GM15510 (cell line): Measurements from ENCODE around the gene EML5.

Experiments used
- POLR2A ChIP-seq: IDR thresholded peaks from 3 replicates; pipeline ENCODE4 v1.6.1; 2011; ENCODE audit warnings: borderline replicate concordance; ENCODE audit not compliant: insufficient read length; ENCODE audit errors: extremely low read depth

Gene EML5

DNA sequence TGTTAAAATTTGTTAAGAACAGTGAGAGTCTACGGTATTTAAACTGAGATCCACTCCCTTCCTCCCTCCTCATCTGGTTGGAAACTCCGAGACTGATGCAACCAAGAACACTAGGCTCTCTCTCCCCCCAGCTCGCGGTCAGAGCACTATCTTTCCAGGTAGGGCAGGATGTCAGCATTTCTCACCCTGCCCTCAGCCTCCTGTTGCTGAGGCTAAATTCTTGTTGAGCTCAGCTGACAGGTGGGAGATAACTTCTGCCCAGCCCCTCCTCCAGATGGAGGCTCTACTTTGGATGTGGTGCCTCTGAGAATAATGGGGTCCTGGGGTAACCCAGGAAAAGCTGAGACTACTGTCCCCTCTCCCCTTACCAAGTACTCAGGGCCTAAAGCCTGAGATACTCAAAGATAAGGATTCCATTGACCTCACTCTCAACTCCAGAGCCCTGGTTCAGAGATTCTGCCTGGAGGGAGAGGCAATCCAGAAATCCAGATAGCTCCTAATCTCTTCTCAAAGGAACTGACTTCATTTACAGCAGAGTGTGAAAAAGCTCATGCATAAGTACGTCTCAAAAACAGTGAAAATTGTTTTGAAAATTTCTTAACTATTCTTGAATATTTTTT lies 110.1 kb downstream of the EML5 start:
- no peak for TF ChIP-seq POLR2A

DNA sequence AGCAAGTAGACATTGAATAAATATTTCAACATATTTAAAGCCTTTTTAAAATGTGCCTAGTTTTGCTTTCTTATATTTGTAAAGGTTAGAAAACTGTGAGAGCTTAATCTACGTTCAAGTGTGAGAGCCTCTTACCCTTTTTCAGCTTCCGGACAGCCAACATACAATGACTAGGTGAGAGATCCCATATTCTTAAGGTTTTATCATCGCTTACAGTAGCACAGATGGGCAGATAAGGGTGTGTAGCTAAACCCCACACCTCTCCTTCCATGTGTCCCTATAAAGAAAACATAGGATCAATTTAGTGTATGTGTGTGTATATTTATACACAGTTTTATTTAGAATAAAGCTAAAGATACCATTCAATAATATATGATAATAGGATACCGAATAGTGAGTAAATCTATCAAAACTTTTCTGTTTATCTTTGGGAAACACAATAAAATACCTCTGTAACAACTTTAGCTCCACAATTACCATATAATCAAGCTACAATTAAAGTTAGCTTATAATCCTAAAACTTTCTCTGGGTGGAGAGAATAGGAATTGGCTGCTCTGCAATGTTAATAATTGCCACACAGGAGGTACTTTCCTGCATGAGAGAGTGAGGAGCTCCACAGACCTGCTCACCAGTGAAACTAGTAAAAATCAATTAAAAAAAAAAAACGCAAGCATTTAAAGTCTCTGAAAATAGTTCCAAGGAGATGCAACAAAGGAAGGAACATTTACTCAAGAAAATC lies 110.8 kb downstream of the EML5 start:
- TF ChIP-seq POLR2A, result no peak

DNA sequence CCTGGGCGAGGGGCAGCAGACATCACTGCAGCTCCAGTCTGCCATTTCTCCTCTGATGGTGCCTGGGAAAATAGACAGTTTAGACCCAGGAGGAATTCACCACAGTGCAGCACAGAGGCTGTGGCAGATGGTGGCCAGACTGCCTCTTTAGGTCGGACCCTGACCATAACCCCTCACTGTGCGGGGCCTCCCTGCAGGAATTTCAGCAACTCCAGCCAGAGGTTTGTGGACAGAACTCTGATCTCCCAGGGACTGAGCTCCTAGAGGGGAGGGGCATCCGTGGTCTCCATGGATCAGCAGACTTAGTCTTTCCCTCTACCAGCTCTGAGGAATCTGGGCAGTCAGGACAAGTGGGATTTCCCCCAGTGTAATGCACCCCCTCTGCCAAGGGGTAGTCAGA lies 123.4 kb downstream of the EML5 start:
- no peak for TF ChIP-seq POLR2A

DNA sequence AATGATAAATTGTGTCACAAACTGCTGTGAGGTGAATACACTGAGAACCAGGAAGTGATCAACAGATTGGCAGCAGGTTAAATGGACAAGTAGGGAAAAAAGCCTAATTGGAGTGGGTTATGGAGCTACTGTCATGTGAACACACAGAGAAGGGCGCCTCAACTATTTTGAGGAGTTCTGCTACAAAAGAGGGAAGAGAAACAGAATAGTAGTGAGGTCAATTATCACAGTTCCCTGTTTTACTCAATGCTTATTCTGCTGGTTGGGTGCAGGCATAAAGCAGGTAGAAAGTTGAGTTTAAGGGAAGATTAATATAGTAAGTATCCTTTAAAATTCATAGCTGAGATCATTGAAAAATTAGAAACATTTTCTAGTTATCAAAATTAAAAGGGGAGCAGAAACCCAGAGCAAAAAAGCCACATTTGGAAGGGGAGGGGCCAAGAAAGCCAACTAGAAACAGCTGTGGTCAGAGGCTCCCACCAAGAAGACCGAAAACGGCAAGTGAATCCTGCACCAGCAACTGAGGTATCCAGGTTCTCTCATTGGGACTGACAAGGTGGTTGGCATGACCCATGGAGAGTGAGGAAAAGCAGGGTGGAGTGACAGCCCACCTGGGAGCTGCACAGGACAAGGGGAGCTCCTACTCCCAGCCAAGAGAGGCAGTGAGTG lies 124.2 kb downstream of the EML5 start:
- no peak for TF ChIP-seq POLR2A

DNA sequence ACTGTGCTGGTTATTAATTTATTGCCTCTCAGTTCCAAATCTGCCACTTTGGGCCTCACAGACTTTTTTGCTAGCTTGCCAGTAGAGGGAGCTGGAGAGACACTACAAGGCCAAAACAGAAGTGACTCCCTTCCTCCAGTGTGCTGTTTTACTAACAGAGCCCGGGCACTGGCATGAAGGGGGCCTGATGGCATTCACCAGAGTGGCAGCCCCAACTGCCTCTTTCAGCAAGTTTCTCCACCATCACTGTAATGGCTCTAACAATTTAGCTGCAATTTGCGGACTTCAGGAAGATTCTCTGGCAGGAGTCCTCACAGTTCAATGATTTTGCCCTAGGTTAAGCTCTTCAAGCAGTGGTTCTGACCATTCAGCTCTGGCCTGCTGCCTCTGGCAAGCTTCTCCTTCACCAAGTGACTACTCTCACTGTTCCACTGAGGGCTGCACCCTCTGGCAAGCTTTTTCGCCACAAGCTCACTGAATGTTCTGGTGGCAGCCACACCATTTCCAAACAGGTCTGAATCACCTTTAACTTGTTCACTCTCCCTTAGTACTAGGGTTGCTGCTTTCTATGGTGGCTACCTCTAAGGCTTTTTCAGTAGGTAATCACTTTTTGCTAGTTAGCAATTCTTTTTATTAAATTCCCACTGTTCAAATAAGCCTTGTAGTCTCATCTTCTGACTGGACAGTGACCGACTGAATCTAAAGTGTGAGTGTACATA lies 125.0 kb downstream of the EML5 start:
- no peak for TF ChIP-seq POLR2A

DNA sequence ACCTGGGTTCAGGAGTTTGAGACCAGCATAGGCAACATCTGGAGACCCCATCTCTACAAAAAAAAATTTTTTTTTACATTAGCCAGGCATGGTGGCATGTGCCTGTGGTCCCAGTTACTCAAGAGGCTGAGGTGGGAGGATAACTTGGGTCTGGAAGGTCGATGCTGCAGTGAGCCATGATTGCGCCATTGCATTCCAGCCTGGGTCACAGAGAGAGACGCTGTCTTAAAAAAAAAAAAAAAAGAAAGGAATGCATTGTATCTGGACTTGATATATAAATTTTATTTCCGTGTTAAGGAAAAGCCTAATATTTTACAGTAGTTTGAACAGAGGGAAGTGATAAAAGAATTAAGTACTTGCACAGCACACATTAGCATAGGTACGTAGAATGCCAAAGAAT lies 132.7 kb downstream of the EML5 start:
- no peak for TF ChIP-seq POLR2A

DNA sequence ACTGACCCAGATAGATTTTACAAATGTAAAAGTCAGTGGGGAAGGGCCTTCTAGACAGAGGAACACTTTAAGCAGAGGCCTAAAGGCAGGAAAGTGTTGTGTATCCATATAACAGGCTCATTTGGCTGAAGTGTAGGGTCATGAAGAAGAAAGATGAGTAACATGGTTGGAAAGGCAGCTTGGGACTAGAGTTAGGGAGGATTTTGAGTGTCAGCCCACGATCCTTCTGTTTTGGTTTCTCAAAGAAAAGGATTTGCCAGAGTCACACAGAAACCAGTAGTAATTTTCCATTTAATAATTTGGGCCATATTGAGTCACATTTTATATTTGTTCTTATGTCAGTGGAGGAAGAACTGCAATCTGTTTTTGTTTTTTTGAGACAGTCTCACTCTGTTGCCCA lies 153.5 kb downstream of the EML5 start:
- TF ChIP-seq POLR2A, result no peak

DNA sequence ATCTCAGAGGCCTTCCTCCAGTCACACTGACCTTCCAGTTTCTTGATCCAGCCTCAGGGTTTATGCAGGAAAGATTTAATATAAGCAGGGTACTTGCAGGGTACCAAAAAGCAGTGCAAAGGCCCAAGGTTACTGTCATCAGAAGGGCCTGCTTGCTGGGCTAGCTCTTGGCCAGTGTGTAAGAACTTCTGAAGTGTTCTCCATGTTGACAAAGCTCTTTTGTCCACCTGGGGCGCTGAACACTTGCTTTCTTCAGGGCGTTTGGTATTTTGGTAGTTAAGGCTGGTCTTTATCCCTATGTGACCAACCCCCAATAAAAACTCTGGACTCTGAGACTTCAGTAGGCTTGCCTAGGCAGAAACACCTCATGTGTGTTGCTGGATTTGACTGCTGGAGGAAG lies 160.2 kb downstream of the EML5 start:
- TF ChIP-seq POLR2A, result no peak

DNA sequence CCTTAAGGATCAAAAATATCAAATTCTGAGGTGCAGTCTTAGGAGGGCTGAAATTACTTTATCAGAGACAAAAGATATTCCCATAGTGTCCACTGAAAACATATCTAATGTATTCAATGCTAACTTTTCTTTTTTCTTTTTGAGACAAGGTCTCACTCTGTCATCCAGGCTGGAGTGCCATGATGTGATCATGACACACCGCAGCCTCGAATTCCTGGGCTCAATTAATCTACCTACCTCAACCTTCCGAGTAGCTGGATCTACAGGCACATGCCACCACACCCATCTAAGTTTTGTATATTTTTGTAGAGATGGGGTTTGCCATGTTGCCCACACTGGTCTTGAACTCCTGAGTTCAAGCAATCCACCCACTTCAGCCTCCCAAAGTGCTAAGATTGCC lies 161.7 kb downstream of the EML5 start:
- TF ChIP-seq POLR2A, result no peak

DNA sequence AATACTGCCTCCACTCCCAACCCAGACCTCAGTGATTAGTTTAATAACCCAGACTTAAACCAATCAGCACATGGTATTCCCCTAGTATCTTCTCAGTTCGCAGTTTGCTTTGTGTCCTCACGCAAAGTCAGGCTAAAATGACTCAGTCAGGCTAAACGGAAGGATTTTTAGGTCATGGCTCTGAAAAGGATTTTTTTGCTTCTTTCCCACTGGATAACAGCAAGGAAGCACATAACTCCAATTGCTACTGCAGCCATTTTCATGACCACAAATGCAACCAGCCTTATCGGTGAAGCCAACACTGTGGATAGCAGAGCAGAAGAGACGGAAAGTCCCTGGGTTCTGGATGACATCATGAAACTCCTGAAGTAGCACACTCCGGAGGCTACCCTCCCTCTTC lies 162.2 kb downstream of the EML5 start:
- TF ChIP-seq POLR2A, result no peak

DNA sequence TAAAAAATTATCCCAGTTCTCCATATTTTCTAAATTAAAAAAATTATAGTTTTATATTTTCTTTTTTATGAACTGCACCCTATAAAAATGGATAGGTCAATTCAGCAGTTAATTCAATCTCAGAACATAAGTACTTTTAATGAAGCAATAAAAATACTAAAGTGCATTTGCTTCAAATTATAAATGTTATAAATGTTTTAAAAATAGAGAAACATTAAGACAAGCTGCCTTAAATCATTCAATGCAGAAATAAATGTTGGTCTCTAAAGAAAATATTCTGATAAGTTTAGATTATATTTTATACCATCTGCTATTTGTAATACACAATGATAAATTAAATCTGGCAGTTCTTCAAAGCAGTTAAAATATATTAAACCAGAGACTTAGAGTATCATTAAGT lies 164.3 kb downstream of the EML5 start:
- no peak for TF ChIP-seq POLR2A

DNA sequence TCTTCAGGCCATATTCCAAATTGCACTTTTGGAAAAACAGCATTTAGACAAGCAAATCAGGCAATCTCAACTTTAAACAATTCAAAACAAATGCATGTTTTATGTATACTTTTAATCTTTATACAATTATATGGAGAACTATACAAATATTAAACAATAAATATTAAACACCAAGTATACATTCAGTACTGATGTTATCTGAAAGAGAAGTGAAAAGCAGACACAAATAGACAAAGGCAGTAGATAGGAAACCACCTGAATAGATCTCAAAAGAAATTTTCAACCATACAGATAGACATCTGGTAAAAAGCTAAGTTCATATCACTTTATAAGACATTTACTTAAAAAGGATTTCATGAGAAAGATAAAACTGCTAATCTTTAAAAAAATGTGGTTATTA lies 164.7 kb downstream of the EML5 start:
- no peak for TF ChIP-seq POLR2A

DNA sequence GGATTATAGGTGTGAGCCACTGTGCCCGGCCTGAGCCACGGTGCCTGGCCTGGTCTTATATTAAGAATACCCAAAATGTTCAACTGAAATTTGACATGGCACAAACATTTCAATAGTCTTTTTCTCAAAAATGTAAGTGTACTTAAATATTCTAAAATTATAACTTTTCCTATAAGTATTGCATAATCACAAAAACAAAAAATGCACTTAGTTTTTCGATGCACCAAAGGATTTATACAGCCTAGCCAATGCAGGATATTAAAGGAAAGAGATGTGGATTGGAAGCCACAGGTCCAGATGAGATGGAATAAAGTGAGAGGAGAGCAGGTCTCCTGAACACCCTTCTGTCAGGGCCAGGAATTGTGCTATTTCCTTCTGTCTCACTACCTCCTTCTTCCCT lies 167.1 kb downstream of the EML5 start:
- no peak for TF ChIP-seq POLR2A

DNA sequence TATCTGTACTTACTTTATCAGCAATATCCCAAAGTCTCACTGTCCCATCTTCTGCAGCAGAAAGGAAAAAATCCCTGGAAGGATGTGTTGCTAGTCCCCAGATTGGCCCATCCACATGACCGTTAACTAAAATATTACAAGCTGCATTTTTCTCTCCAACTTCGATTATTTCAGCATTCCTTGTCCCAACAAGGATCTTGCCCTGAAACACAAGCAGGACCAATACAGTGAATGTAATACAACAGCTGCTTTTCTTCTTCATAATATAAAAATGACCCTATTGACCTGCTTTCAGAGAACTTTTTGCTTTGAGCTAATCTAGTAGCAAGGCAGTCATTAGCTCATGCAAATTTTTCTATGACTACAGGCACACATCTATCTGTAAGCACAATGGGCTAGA lies 171.7 kb downstream of the EML5 start:
- TF ChIP-seq POLR2A, result no peak

DNA sequence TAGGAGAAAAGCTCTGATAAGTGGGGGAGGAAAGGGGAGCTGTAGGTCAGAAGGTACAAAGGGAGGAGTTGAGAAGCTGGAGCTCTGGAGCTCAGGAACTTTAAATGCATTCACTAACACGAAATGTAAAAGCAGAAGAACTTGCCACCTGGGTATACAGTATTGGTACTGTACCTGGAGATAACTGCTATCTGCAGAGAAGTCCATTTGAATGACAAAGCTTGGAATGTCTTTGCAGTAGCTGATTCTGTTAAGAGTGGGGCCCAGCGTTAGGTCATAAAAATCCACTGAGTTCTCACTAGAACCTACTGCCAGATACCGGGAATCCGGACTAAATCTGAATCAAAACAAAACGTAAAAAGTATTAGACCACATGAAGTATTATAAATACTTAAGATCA lies 174.3 kb downstream of the EML5 start:
- TF ChIP-seq POLR2A, result no peak
